ENCODE measurements around the gene BSND.

DNA sequence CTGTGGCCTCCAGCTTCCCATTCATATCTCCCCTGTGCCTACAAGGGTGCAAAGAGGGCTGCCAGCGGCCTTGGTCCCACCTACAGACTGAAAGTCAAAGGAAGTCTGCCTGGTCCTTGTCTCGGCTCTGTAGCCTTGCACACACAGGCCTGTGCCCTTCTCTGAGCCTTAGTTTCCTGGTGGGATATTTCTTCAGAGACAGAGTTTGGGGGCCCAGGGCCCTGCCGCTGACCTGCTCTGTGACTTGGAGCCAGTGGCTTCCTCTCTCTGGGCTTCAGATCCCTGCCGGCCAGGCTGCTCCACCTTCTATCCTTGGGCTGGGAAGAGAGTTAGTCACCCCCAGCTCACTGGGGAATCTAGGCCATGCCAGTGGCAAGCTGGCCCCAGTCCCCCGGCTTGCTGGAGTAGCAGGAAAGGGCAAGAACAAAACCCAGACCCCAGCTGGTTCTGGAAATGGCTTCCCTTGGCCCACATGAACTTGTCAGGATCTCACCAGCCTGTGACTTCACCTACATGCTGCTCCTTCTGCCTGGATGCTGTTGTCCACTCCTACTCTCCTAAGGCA, 19.3 kb upstream of the BSND start:
- TF ChIP-seq, protein P1, sequence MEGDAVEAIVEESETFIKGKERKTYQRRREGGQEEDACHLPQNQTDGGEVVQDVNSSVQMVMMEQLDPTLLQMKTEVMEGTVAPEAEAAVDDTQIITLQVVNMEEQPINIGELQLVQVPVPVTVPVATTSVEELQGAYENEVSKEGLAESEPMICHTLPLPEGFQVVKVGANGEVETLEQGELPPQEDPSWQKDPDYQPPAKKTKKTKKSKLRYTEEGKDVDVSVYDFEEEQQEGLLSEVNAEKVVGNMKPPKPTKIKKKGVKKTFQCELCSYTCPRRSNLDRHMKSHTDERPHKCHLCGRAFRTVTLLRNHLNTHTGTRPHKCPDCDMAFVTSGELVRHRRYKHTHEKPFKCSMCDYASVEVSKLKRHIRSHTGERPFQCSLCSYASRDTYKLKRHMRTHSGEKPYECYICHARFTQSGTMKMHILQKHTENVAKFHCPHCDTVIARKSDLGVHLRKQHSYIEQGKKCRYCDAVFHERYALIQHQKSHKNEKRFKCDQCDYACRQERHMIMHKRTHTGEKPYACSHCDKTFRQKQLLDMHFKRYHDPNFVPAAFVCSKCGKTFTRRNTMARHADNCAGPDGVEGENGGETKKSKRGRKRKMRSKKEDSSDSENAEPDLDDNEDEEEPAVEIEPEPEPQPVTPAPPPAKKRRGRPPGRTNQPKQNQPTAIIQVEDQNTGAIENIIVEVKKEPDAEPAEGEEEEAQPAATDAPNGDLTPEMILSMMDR (IDR thresholded peaks at IDR 0.05) = no peak
- no peak for TF ChIP-seq POLR2AphosphoS5 (IDR thresholded peaks at IDR 0.05)

Measured in stomach (tissue), 4 donors.